BLaER1 (cell line): ENCODE results near the gene ACAD11.

ENCODE experiments used
- H3K27ac ChIP-seq: shearing (Covaris generic); formaldehyde crosslinking; 2 replicates; pipeline ENCODE4 v1.8.1; 2022
- H3K27me3 ChIP-seq: shearing (Covaris generic); formaldehyde crosslinking; 2 replicates; pipeline ENCODE4 v1.8.1; 2022
- H3K36me3 ChIP-seq: shearing (Covaris generic); formaldehyde crosslinking; 2 replicates; pipeline ENCODE4 v1.8.1; 2022
- H3K4me1 ChIP-seq: shearing (Covaris generic); formaldehyde crosslinking; 2 replicates; pipeline ENCODE4 v1.8.1; 2022
- H3K4me2 ChIP-seq: shearing (Covaris generic); formaldehyde crosslinking; 2 replicates; pipeline ENCODE4 v1.8.1; 2022
- H3K4me3 ChIP-seq: shearing (Covaris generic); formaldehyde crosslinking; 2 replicates; pipeline ENCODE4 v1.8.1; 2022
- H3K9ac ChIP-seq: shearing (Covaris generic); formaldehyde crosslinking; 2 replicates; pipeline ENCODE4 v1.8.1; 2022
- H3K9me3 ChIP-seq: shearing (Covaris generic); formaldehyde crosslinking; 2 replicates; pipeline ENCODE4 v1.8.1; 2022
- H4K20me1 ChIP-seq: shearing (Covaris generic); formaldehyde crosslinking; 2 replicates; pipeline ENCODE4 v1.8.1; 2022
- Cebpa-rat ChIP-seq: shearing (Covaris generic); IDR thresholded peaks from 2 replicates; pipeline ENCODE4 v1.8.1; 2022

Gene ACAD11

DNA sequence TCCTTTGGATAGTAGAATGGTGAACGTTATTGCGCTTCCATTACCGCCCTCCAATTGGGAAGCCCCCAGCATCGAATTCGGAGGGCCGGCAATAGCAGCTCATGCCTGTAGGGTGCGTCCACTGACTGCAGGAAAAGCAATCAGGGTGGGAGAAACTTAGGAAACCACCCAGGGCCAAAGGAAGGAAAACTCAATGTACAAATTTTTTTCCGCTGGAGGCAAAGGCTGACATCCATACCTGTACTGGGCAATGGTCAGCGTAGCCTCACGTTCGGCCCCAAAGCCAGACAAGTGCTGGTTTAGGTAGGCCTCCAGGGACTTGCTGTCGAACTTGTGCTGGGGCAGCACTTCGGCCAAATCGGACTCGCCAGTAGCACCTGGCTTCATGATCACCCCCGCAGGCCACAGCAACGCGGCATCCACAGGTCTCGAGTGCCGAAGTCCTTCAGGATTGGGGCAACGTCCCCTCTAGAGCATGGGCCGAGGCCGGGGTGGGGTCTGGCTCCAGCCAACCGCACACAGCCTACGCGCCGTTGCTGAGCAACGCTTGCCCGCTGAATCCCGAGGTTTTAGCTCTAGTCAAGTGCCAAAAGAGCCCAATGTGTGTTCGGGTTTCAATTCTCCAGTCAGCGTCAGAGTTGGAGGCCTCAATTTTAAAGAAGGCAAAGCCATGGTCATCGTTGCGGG lies at the start of gene ACAD11:
TSS of gene ACAD11 (minus strand) at position 445 of the 687 bp plus-strand sequence. CDS start at position 387, 58 bp downstream.
- Histone ChIP-seq H3K9me3 (no peaks in the 10 kb centered on the region), H4K20me1 (peaks cover 19% of the 10 kb centered on the region; the same call in 1 of the 2 replicates), H3K9ac (peak within 1 kb of the TSS; percentile 89), H3K27ac (peak within 1 kb of the TSS; percentile 90), H3K27me3 (no peaks in the 10 kb centered on the region), H3K4me3 (peak within 1 kb of the TSS; percentile 93), H3K36me3 (peaks cover 6% of the 10 kb centered on the region; the same call in 1 of the 2 replicates), H3K4me1 (peaks cover 41% of the 10 kb centered on the region), H3K4me2 (peak within 1 kb of the TSS; percentile 86)
- TF ChIP-seq Cebpa-rat, result no peak

GRCh38 chr3:132703733-132704132 lies 44.1 kb upstream of the ACAD11 start:
- no peak for TF ChIP-seq Cebpa-rat
- Histone ChIP-seq H3K36me3 (peaks cover 72% of the 10 kb centered on the region), H3K9ac (no peak overlapping the region), H3K27ac (no peak overlapping the region), H3K4me3 (no peak overlapping the region), H3K4me2 (no peak overlapping the region), H3K4me1 (no peaks in the 10 kb centered on the region), H4K20me1 (no peaks in the 10 kb centered on the region), H3K9me3 (no peaks in the 10 kb centered on the region), H3K27me3 (no peaks in the 10 kb centered on the region)

- H3K9me3 ChIP-seq, result no peaks in the 10 kb centered on the region
- H3K36me3 ChIP-seq, result peaks cover 68% of the 10 kb centered on the region
- no peak for TF ChIP-seq Cebpa-rat
- no peaks in the 10 kb centered on the region for H3K4me1 ChIP-seq
- H3K4me2 ChIP-seq, result no peak overlapping the region
- H4K20me1 ChIP-seq, result no peaks in the 10 kb centered on the region
- no peak overlapping the region for H3K27ac ChIP-seq
- H3K9ac ChIP-seq, result no peak overlapping the region
- no peaks in the 10 kb centered on the region for H3K27me3 ChIP-seq
- no peak overlapping the region for H3K4me3 ChIP-seq
These were observed 35.8 kb upstream of the ACAD11 start for GRCh38 chr3:132695422-132695821.

DNA sequence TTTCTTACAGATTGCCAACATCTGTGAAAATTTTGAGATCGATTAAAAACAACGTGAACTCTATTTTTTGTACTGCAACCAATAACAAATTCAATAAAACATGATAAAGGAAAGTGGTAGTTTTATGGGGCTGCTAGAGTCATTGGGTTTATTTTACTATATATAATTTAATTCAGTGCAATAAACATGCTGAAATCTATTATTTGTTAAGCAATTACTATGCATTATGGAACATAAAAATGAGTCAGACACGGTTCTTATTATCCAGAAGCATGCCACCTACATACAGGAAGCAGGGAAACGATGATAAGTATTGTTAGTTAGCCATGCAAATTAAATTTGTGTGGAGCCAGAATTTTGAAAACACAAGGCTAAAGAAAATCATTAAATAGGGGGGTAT lies 35.4 kb upstream of the ACAD11 start:
- no peak overlapping the region for H3K9ac ChIP-seq
- no peaks in the 10 kb centered on the region for H3K4me1 ChIP-seq
- peaks cover 68% of the 10 kb centered on the region for H3K36me3 ChIP-seq
- no peaks in the 10 kb centered on the region for H4K20me1 ChIP-seq
- no peak overlapping the region for H3K4me2 ChIP-seq
- no peaks in the 10 kb centered on the region for H3K27me3 ChIP-seq
- no peaks in the 10 kb centered on the region for H3K9me3 ChIP-seq
- no peak overlapping the region for H3K27ac ChIP-seq
- no peak overlapping the region for H3K4me3 ChIP-seq
- TF ChIP-seq Cebpa-rat, result no peak

DNA sequence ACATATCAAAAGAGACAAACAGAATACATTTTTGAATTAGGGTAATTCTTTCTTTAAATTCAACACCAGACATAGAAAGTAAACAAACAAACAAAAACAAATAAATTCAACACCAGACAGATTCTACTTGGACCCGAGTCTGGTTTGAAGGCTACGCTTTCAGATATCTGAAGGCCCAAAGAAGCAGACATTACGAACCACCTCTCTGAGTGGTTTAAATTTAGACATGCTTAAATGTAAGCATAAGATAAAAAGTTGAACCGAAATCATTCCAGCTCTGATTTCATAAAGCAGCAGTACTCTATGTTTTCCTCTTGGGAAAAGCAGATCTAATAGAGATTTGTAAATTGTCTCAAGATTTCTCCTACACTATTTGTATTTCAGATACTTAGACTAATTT lies 30.4 kb upstream of the ACAD11 start:
- H3K4me3 ChIP-seq, result no peak overlapping the region
- H4K20me1 ChIP-seq, result no peaks in the 10 kb centered on the region
- no peaks in the 10 kb centered on the region for H3K4me1 ChIP-seq
- H3K27me3 ChIP-seq, result no peaks in the 10 kb centered on the region
- no peak overlapping the region for H3K4me2 ChIP-seq
- H3K9me3 ChIP-seq, result no peaks in the 10 kb centered on the region
- no peak for TF ChIP-seq Cebpa-rat
- H3K36me3 ChIP-seq, result peaks cover 65% of the 10 kb centered on the region
- H3K9ac ChIP-seq, result no peak overlapping the region
- no peak overlapping the region for H3K27ac ChIP-seq

GRCh38 chr3:132682201-132682600 lies 22.6 kb upstream of the ACAD11 start:
- peaks cover 62% of the 10 kb centered on the region for H3K36me3 ChIP-seq
- no peaks in the 10 kb centered on the region for H3K4me1 ChIP-seq
- no peak for TF ChIP-seq Cebpa-rat
- no peaks in the 10 kb centered on the region for H3K9me3 ChIP-seq
- no peak overlapping the region for H3K4me2 ChIP-seq
- H3K27me3 ChIP-seq, result no peaks in the 10 kb centered on the region
- no peak overlapping the region for H3K9ac ChIP-seq
- H4K20me1 ChIP-seq, result no peaks in the 10 kb centered on the region
- no peak overlapping the region for H3K27ac ChIP-seq
- H3K4me3 ChIP-seq, result no peak overlapping the region

DNA sequence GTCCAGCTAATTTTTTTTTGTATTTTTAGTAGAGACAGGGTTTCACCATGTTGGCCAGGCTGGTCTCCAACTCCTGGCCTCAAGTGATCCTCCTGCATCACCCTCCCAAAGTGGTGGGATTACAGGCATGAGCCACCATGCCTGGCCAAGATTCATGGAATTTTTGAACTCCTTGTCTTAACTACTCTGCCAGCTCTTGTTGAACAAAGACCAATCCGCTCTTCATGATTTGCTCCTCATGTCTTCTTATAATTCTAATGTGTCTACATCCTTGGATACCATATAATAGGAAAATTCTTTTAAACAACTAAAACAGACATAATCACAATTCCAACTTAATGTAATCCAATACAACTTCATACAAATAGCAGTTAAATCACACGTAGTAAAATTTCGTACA lies 21.8 kb upstream of the ACAD11 start:
- Histone ChIP-seq H3K4me2 (no peak overlapping the region), H3K9me3 (no peaks in the 10 kb centered on the region), H3K27me3 (no peaks in the 10 kb centered on the region), H3K4me1 (no peaks in the 10 kb centered on the region), H3K4me3 (no peak overlapping the region), H3K27ac (no peak overlapping the region), H4K20me1 (no peaks in the 10 kb centered on the region), H3K36me3 (peaks cover 67% of the 10 kb centered on the region), H3K9ac (no peak overlapping the region)
- TF ChIP-seq Cebpa-rat, result no peak

DNA sequence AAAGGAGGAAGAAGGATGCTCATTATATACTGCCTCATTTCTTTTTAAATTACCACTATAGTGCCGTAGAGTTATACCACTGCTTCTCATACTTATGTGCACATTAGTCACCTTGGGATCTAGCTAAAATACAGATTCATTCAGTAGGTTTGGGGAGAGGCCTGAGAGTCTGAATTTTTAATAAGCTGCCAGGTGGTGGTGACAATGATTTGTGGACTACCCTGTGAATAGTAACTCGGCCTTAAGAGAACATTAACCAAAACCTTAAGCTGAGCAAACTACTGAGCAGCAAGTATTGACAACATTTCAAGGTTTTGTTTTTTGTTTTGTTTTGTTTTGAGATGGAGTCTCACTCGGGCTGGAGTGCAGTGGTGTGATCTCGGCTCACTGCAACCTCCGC lies 20.3 kb upstream of the ACAD11 start:
- Histone ChIP-seq H3K4me2 (no peak overlapping the region), H3K27ac (no peak overlapping the region), H3K36me3 (peaks cover 58% of the 10 kb centered on the region)

DNA sequence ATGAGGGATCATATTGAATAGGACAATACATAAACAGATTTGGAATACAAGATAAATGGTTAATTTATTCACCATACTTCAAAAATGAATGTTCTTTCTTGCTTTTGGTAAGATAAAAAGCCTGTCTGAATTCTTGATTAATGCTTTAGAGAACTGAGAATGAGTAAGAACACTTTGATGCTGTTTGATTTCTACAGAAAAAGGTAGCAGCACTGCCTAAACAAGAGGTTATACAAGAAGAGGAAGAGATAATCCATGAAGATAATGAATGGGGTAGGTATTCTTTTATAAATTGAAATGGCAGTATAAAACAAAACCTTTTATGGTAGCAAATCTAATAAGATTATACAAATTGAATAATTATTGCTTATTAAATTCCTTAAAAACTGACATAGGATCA lies 15.8 kb upstream of the ACAD11 start:
- no peak overlapping the region for H3K9ac ChIP-seq
- H3K27me3 ChIP-seq, result no peaks in the 10 kb centered on the region
- no peak overlapping the region for H3K4me2 ChIP-seq
- H3K36me3 ChIP-seq, result peaks cover 51% of the 10 kb centered on the region
- no peak overlapping the region for H3K27ac ChIP-seq
- H3K9me3 ChIP-seq, result no peaks in the 10 kb centered on the region
- TF ChIP-seq Cebpa-rat, result no peak
- no peaks in the 10 kb centered on the region for H3K4me1 ChIP-seq
- H3K4me3 ChIP-seq, result no peak overlapping the region
- H4K20me1 ChIP-seq, result no peaks in the 10 kb centered on the region

More for the DNA sequence above, 20.3 kb upstream of the ACAD11 start:
- Histone ChIP-seq H3K9me3 (no peaks in the 10 kb centered on the region), H3K9ac (no peak overlapping the region), H3K27me3 (no peaks in the 10 kb centered on the region), H4K20me1 (no peaks in the 10 kb centered on the region), H3K4me3 (no peak overlapping the region), H3K4me1 (no peaks in the 10 kb centered on the region)
- TF ChIP-seq Cebpa-rat, result no peak

DNA sequence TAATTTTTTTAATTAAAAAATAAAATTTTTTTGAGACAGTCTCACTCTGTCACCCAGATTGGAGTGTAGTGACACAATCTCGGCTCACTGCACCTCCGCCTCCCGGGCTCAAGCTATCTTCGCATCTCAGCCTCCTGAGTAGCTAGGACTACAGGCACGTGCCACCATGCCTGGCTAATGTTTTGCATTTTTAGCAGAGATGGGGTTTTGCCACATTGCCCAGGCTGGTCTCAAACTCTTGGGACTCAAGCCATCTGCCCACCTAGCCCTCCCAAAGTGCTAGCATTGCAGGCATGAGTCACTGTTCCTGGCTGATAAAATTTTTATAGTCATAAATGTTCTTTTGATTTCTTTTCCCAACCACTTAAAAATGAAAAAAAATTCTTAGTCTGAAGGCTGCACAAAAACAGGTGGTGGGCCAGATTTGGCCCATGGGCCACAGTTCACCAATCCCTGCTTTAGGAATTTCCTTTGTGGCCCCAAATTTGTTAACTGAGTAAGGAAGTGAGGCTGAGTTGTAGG lies 9.7 kb upstream of the ACAD11 start:
- no peaks in the 10 kb centered on the region for H3K9me3 ChIP-seq
- H3K36me3 ChIP-seq, result peaks cover 43% of the 10 kb centered on the region
- H4K20me1 ChIP-seq, result peaks cover 17% of the 10 kb centered on the region; the same call in 1 of the 2 replicates
- TF ChIP-seq Cebpa-rat, result no peak
- no peaks in the 10 kb centered on the region for H3K4me1 ChIP-seq
- no peak overlapping the region for H3K27ac ChIP-seq
- no peak overlapping the region for H3K4me3 ChIP-seq
- H3K9ac ChIP-seq, result no peak overlapping the region
- H3K4me2 ChIP-seq, result no peak overlapping the region
- no peaks in the 10 kb centered on the region for H3K27me3 ChIP-seq
